Heart right ventricle (tissue), 16 donors: ENCODE results near the gene MUC20. TPM values are rescaled to one million over a fixed set of nuclear protein-coding genes. Genes with fewer than 3 reads are reported as not detected.
A peak's percentile ranks its signal among the peaks of the same experiment; 100 is the strongest.
"Not testable (repeated sequence)": the region's sequence is repeated elsewhere in the genome, so short reads cannot be mapped to it uniquely, and the experiment has no call there.

Source experiments
- ATAC-seq, 8 donors: fragments of 200-7000 bp; cut with Tn5 transposase; one replicate each; pipeline ENCODE4 v1.9.1; 2020; ENCODE audit warnings: mild to moderate bottlenecking in 8 of 8, moderate library complexity in 8 of 8, moderate number of reproducible peaks in 1 of 8
- DNase-seq, 2 donors: peaks; one replicate each; pipeline ENCODE4 v3.0.0-alpha.2; 2020
- H3K27ac ChIP-seq, 10 donors: fragments of 200-600 bp; sonication (generic) in 2 of 10; one replicate each; pipeline versions ENCODE4 v1.5.0 to v1.8.0; 2020 to 2022; ENCODE audit warnings: mild to moderate bottlenecking in 3 of 10
- H3K27me3 ChIP-seq, 7 donors: fragments of 200-600 bp; one replicate each; pipeline ENCODE4 v1.8.0; 2021 to 2022; ENCODE audit warnings: mild to moderate bottlenecking in 2 of 7
- H3K36me3 ChIP-seq, 9 donors: fragments of 200-600 bp; sonication (generic) in 1 of 9; one replicate each; pipeline versions ENCODE4 v1.5.0 to v1.8.0; 2020 to 2022; ENCODE audit warnings: mild to moderate bottlenecking in 2 of 9
- H3K4me1 ChIP-seq, 9 donors: fragments of 200-600 bp; sonication (generic) in 1 of 9; one replicate each; pipeline versions ENCODE4 v1.5.0 to v1.8.0; 2020 to 2022; ENCODE audit warnings: mild to moderate bottlenecking in 4 of 9
- H3K4me3 ChIP-seq, 10 donors: fragments of 200-600 bp; sonication (generic) in 2 of 10; one replicate each; pipeline versions ENCODE4 v1.5.0 to v1.8.0; 2020 to 2022; ENCODE audit warnings: mild to moderate bottlenecking in 7 of 10, moderate library complexity in 2 of 10
- H3K9me3 ChIP-seq, 11 donors: fragments of 200-600 bp in 10 of 11; sonication (generic) in 2 of 11; one replicate each; pipeline versions ENCODE4 v1.5.0 to v1.8.0; 2013 to 2022; ENCODE audit warnings: mild to moderate bottlenecking in 2 of 11, control low read depth in 1 of 11, moderate library complexity in 1 of 11
- CTCF ChIP-seq, 9 donors: fragments of 200-600 bp; sonication (generic) in 2 of 9; IDR thresholded peaks; one replicate each; pipeline versions ENCODE4 v1.5.0 to v1.8.0; 2021 to 2022; ENCODE audit warnings: antibody characterized with exemption in 9 of 9, mild to moderate bottlenecking in 5 of 9, moderate library complexity in 1 of 9
- WGBS, 2 donors: extraction: QIAGEN DNeasy Blood & Tissue Kit; methylation state at CpG; one replicate each; pipeline ENCODE4 v1.1.7; 2013; ENCODE audit warnings: inconsistent platforms in 1 of 2; 5-methylcytosine and 5-hydroxymethylcytosine counted together
- intact Hi-C, 10 donors: fragments of 100-400 bp; cut with DNase I; formaldehyde crosslinking; loops; one replicate each; pipeline versions ENCODE4 v1.11.1 to v1.14.2; 2022
- polyA plus RNA-seq, 2 donors: library from polyadenylated mRNA; stranded (reverse); fragments of 200-250 nt; gene quantifications; one replicate each; pipeline ENCODE4 v1.2.3, GENCODE V29; 2013
- total RNA-seq, 10 donors: library from RNA; stranded (reverse); fragmentation: NEBNext Ultra II Directional in 3 of 10; extraction: Animal tissue kit (Norgen Biotek cat#: 25700) in 3 of 10; gene quantifications; one replicate each; pipeline versions ENCODE4 v1.2.1 to v1.2.4, GENCODE V29; 2021 to 2023
- donor health status: Arrhythmogenic right ventricular cardiomyopathy.
- donor health status: ischemic (EF 13 %, LVEDD 7.1; RV severe dilation, severe dysfunction).
- donor health status: healthy with polysubstance abuse.
- donor health status: DM: no; HTN: yes; CAD: no.
- donor health status: DM: no; HTN: no; CAD: no.
- donor health status: ischemic (EF 25% LVEDD 6.9; RV normal size, moderate dysfunction).
- donor health status: ischemic (EF 25% LVEDD 5.7; RV mildly dilated, moderate dysfunction).
- donor health status: healthy.
- donor health status: DM: yes; HTN: yes; CAD: no.
- donor health status: Ischemic cardiomyopathy.
- donor health status: ischemic (EF 35%, LVEDD 5.7; RV mildly dilated, moderate dysfunction).
- donor health status: nonischemic (EF 11% LVEDD 7.7; RV severe dilation, severe dysfunction).
- donor health status: DM: yes; HTN: yes; CAD: no.
- donor health status: PGD.
- donor health status: ischemic (EF 29% LVEDD 5.4; RV normal size, mild dysfunction).
- donor health status: nonischemic (EF 23%, LVEDD 6.1; RV moderate dilation, normal function).

The MUC20 gene
- total and polyA plus RNA-seq, 12 donors, result 0.36 to 7.6 (median 2.5) TPM

GRCh38 chr3:195715583-195716266, 5.1 kb upstream of the MUC20 start:
- DNase-seq (no peak), ATAC-seq (peak in 5 of 8 donors; percentile 3 to 27 (median 19))
- no peak overlapping the region for H3K4me3 ChIP-seq
- H3K27me3 ChIP-seq, result no peaks in the 10 kb centered on the region
- H3K36me3 ChIP-seq, result peaks cover 0 to 33% (median 24%) of the 10 kb centered on the region in 9 donors
- H3K4me1 ChIP-seq, result no peaks in the 10 kb centered on the region
- no peaks in the 10 kb centered on the region for H3K9me3 ChIP-seq
- TF ChIP-seq CTCF (IDR thresholded peaks at IDR 0.05), result no peak
- WGBS, 2 donors, result 85 to 86% methylated on average over 14 of the region's 14 CpGs
- intact Hi-C loops, result loop anchor here in 2 of 10 donors (5.0 kb wide), 1 partner anchor 98 kb away; no protein-coding TSS in a partner anchor
- no peak overlapping the region for H3K27ac ChIP-seq

- no peak overlapping the region for H3K27ac ChIP-seq
- no peaks in the 10 kb centered on the region for H3K27me3 ChIP-seq
Observed at GRCh38 chr3:195717416-195717815, 3.4 kb upstream of the MUC20 start.

GRCh38 chr3:195717852-195718476, 2.8 kb upstream of the MUC20 start:
- no peak for TF ChIP-seq CTCF (IDR thresholded peaks at IDR 0.05)
- ATAC-seq, result no peak
- Histone ChIP-seq H3K9me3 (no peaks in the 10 kb centered on the region), H3K4me3 (no peak overlapping the region), H3K27ac (no peak overlapping the region), H3K27me3 (no peaks in the 10 kb centered on the region), H3K4me1 (no peaks in the 10 kb centered on the region), H3K36me3 (peaks cover 0 to 20% (median 12%) of the 10 kb centered on the region in 9 donors)
- DNase-seq, result no peak
- WGBS, 2 donors, result 70 to 78% methylated on average over 5 of the region's 5 CpGs
- intact Hi-C loops, result loop anchor here in 3 of 10 donors (1.0 to 5.0 kb wide), 2 partner anchors 12 to 101 kb away; no protein-coding TSS in a partner anchor

More at GRCh38 chr3:195717416-195717815, 3.4 kb upstream of the MUC20 start:
- no peak for TF ChIP-seq CTCF (IDR thresholded peaks at IDR 0.05)
- ATAC-seq, result no peak
- intact Hi-C loops, result loop anchor here in 2 of 10 donors (5.0 kb wide), 1 partner anchor 100 kb away; no protein-coding TSS in a partner anchor
- 73 to 77% methylated on average over 9 of the region's 9 CpGs for WGBS, 2 donors
- H3K4me3 ChIP-seq, result no peak overlapping the region
- DNase-seq, result no peak
- peaks cover 0 to 20% (median 12%) of the 10 kb centered on the region in 9 donors for H3K36me3 ChIP-seq
- no peaks in the 10 kb centered on the region for H3K4me1 ChIP-seq
- no peaks in the 10 kb centered on the region for H3K9me3 ChIP-seq

- peaks cover 0 to 20% (median 12%) of the 10 kb centered on the region in 9 donors for H3K36me3 ChIP-seq
- DNase-seq (no peak), ATAC-seq (no peak)
- TF ChIP-seq CTCF (IDR thresholded peaks at IDR 0.05), result no peak
- H3K27ac ChIP-seq, result no peak overlapping the region
- intact Hi-C loops, result loop anchor here in 3 of 10 donors (1.0 to 5.0 kb wide), 2 partner anchors 12 to 101 kb away; no protein-coding TSS in a partner anchor
- 69 to 70% methylated on average over 7 of the region's 7 CpGs for WGBS, 2 donors
- no peaks in the 10 kb centered on the region for H3K4me1 ChIP-seq
- no peaks in the 10 kb centered on the region for H3K27me3 ChIP-seq
- no peak overlapping the region for H3K4me3 ChIP-seq
- no peaks in the 10 kb centered on the region for H3K9me3 ChIP-seq
Observed at GRCh38 chr3:195718477-195718984, 2.2 kb upstream of the MUC20 start.

GRCh38 chr3:195719514-195720254, 1.1 kb upstream of the MUC20 start:
- intact Hi-C loops, result loop anchor here in 3 of 10 donors (5.0 to 10.0 kb wide), 2 partner anchors 102 to 105 kb away; no protein-coding TSS in a partner anchor
- WGBS, 2 donors, result 90 to 93% methylated on average over 16 of the region's 16 CpGs

More at GRCh38 chr3:195719514-195720254, 1.1 kb upstream of the MUC20 start:
- H3K27me3 ChIP-seq, H3K4me3 ChIP-seq, H3K9me3 ChIP-seq, H3K27ac ChIP-seq, H3K4me1 ChIP-seq, ATAC-seq, DNase-seq: not testable (repeated sequence)
- peaks cover 0 to 15% (median 8%) of the 10 kb centered on the region in 9 donors for H3K36me3 ChIP-seq
